Heart right ventricle (tissue), 16 donors: ENCODE results near the gene CRB2. TPM values are rescaled to one million over a fixed set of nuclear protein-coding genes. Genes with fewer than 3 reads are reported as not detected.
"Not testable (repeated sequence)": the region's sequence is repeated elsewhere in the genome, so short reads cannot be mapped to it uniquely, and the experiment has no call there.

ENCODE experiments used
- ATAC-seq, 8 donors: fragments of 200-7000 bp; cut with Tn5 transposase; one replicate each; pipeline ENCODE4 v1.9.1; 2020; ENCODE audit warnings: mild to moderate bottlenecking in 8 of 8, moderate library complexity in 8 of 8, moderate number of reproducible peaks in 1 of 8
- DNase-seq, 2 donors: peaks; one replicate each; pipeline ENCODE4 v3.0.0-alpha.2; 2020
- H3K27ac ChIP-seq, 10 donors: fragments of 200-600 bp; sonication (generic) in 2 of 10; one replicate each; pipeline versions ENCODE4 v1.5.0 to v1.8.0; 2020 to 2022; ENCODE audit warnings: mild to moderate bottlenecking in 3 of 10
- H3K27me3 ChIP-seq, 7 donors: fragments of 200-600 bp; one replicate each; pipeline ENCODE4 v1.8.0; 2021 to 2022; ENCODE audit warnings: mild to moderate bottlenecking in 2 of 7
- H3K36me3 ChIP-seq, 9 donors: fragments of 200-600 bp; sonication (generic) in 1 of 9; one replicate each; pipeline versions ENCODE4 v1.5.0 to v1.8.0; 2020 to 2022; ENCODE audit warnings: mild to moderate bottlenecking in 2 of 9
- H3K4me1 ChIP-seq, 9 donors: fragments of 200-600 bp; sonication (generic) in 1 of 9; one replicate each; pipeline versions ENCODE4 v1.5.0 to v1.8.0; 2020 to 2022; ENCODE audit warnings: mild to moderate bottlenecking in 4 of 9
- H3K4me3 ChIP-seq, 10 donors: fragments of 200-600 bp; sonication (generic) in 2 of 10; one replicate each; pipeline versions ENCODE4 v1.5.0 to v1.8.0; 2020 to 2022; ENCODE audit warnings: mild to moderate bottlenecking in 7 of 10, moderate library complexity in 2 of 10
- H3K9me3 ChIP-seq, 11 donors: fragments of 200-600 bp in 10 of 11; sonication (generic) in 2 of 11; one replicate each; pipeline versions ENCODE4 v1.5.0 to v1.8.0; 2013 to 2022; ENCODE audit warnings: mild to moderate bottlenecking in 2 of 11, control low read depth in 1 of 11, moderate library complexity in 1 of 11
- CTCF ChIP-seq, 9 donors: fragments of 200-600 bp; sonication (generic) in 2 of 9; IDR thresholded peaks; one replicate each; pipeline versions ENCODE4 v1.5.0 to v1.8.0; 2021 to 2022; ENCODE audit warnings: antibody characterized with exemption in 9 of 9, mild to moderate bottlenecking in 5 of 9, moderate library complexity in 1 of 9
- WGBS, 2 donors: extraction: QIAGEN DNeasy Blood & Tissue Kit; methylation state at CpG; one replicate each; pipeline ENCODE4 v1.1.7; 2013; ENCODE audit warnings: inconsistent platforms in 1 of 2; 5-methylcytosine and 5-hydroxymethylcytosine counted together
- intact Hi-C, 10 donors: fragments of 100-400 bp; cut with DNase I; formaldehyde crosslinking; loops; one replicate each; pipeline versions ENCODE4 v1.11.1 to v1.14.2; 2022
- polyA plus RNA-seq, 2 donors: library from polyadenylated mRNA; stranded (reverse); fragments of 200-250 nt; gene quantifications; one replicate each; pipeline ENCODE4 v1.2.3, GENCODE V29; 2013
- total RNA-seq, 10 donors: library from RNA; stranded (reverse); fragmentation: NEBNext Ultra II Directional in 3 of 10; extraction: Animal tissue kit (Norgen Biotek cat#: 25700) in 3 of 10; gene quantifications; one replicate each; pipeline versions ENCODE4 v1.2.1 to v1.2.4, GENCODE V29; 2021 to 2023
- donor health status: Arrhythmogenic right ventricular cardiomyopathy.
- donor health status: ischemic (EF 13 %, LVEDD 7.1; RV severe dilation, severe dysfunction).
- donor health status: healthy with polysubstance abuse.
- donor health status: DM: no; HTN: yes; CAD: no.
- donor health status: DM: no; HTN: no; CAD: no.
- donor health status: ischemic (EF 25% LVEDD 6.9; RV normal size, moderate dysfunction).
- donor health status: ischemic (EF 25% LVEDD 5.7; RV mildly dilated, moderate dysfunction).
- donor health status: healthy.
- donor health status: DM: yes; HTN: yes; CAD: no.
- donor health status: Ischemic cardiomyopathy.
- donor health status: ischemic (EF 35%, LVEDD 5.7; RV mildly dilated, moderate dysfunction).
- donor health status: nonischemic (EF 11% LVEDD 7.7; RV severe dilation, severe dysfunction).
- donor health status: DM: yes; HTN: yes; CAD: no.
- donor health status: PGD.
- donor health status: ischemic (EF 29% LVEDD 5.4; RV normal size, mild dysfunction).
- donor health status: nonischemic (EF 23%, LVEDD 6.1; RV moderate dilation, normal function).

CRB2 gene
- total and polyA plus RNA-seq, 12 donors, result 0.01 to 0.24 (median 0.09) TPM; not detected in 9

GRCh38 chr9:123327697-123328100, 28.3 kb upstream of the CRB2 start:
- Histone ChIP-seq H3K4me3 (no peak overlapping the region), H3K36me3 (no peaks in the 10 kb centered on the region), H3K4me1 (peaks cover 0 to 15% (median 6%) of the 10 kb centered on the region in 9 donors), H3K27ac (no peak overlapping the region), H3K27me3 (no peaks in the 10 kb centered on the region), H3K9me3 (no peaks in the 10 kb centered on the region)
- DNase-seq (no peak), ATAC-seq (no peak)
- intact Hi-C loops, result no loop called here
- WGBS, 2 donors, result 86 to 91% methylated on average over 8 of the region's 8 CpGs
- TF ChIP-seq CTCF (IDR thresholded peaks at IDR 0.05), result no peak

- no peaks in the 10 kb centered on the region for H3K9me3 ChIP-seq
- no peak overlapping the region for H3K4me3 ChIP-seq
- no peak for TF ChIP-seq CTCF (IDR thresholded peaks at IDR 0.05)
- 75 to 77% methylated on average over 6 of the region's 6 CpGs for WGBS, 2 donors
- no peak for DNase-seq
- peaks cover 0 to 8% (median 0%) of the 10 kb centered on the region in 9 donors for H3K4me1 ChIP-seq
- intact Hi-C loops, result no loop called here
- no peaks in the 10 kb centered on the region for H3K36me3 ChIP-seq
- peak in 2 of 8 donors; percentile 14 to 53 for ATAC-seq
- H3K27ac ChIP-seq, result no peak overlapping the region
- no peaks in the 10 kb centered on the region for H3K27me3 ChIP-seq
Measured at GRCh38 chr9:123329329-123329955, 26.6 kb upstream of the CRB2 start.

- intact Hi-C loops, result no loop called here
- no peaks in the 10 kb centered on the region for H3K36me3 ChIP-seq
- no peak overlapping the region for H3K4me3 ChIP-seq
- DNase-seq (no peak), ATAC-seq (no peak)
- H3K9me3 ChIP-seq, result no peaks in the 10 kb centered on the region
- H3K27ac ChIP-seq, result no peak overlapping the region
- H3K4me1 ChIP-seq, result peaks cover 0 to 11% (median 5%) of the 10 kb centered on the region in 9 donors
- no peak for TF ChIP-seq CTCF (IDR thresholded peaks at IDR 0.05)
- H3K27me3 ChIP-seq, result no peaks in the 10 kb centered on the region
- WGBS, 2 donors, result 91 to 93% methylated on average over 15 of the region's 15 CpGs
Measured at GRCh38 chr9:123331346-123332060, 24.5 kb upstream of the CRB2 start.

GRCh38 chr9:123333058-123333669, 22.8 kb upstream of the CRB2 start:
- H3K4me3 ChIP-seq, H3K9me3 ChIP-seq, H3K27me3 ChIP-seq, DNase-seq, ATAC-seq, intact Hi-C loops, H3K36me3 ChIP-seq, H3K27ac ChIP-seq: not testable (repeated sequence)
- H3K4me1 ChIP-seq, result peaks cover 0 to 11% (median 5%) of the 10 kb centered on the region in 9 donors
- 78 to 86% methylated on average over 8 of the region's 8 CpGs for WGBS, 2 donors
